Small intestine (tissue), 7 donors: ENCODE measurements around the gene SS18. TPM values are rescaled to one million over a fixed set of nuclear protein-coding genes. Genes with fewer than 3 reads are reported as not detected.

Source experiments
- DNase-seq, 2 donors: peaks; one replicate each; pipeline versions ENCODE4 v3.0.0 to v3.0.0-alpha.2; 2013
- FAIRE-seq: peaks from 2 replicates; lab custom pipeline; 2012; peaks lifted over from hg19 to GRCh38; lab: Jason Lieb, UNC
- H3K27ac ChIP-seq, 3 donors: one replicate each; pipeline ENCODE4 v1.5.1; 2013; ENCODE audit warnings: low read length in 2 of 3, mild to moderate bottlenecking in 2 of 3, control low read depth in 1 of 3, inconsistent platforms in 1 of 3, low read depth in 1 of 3, moderate library complexity in 1 of 3
- H3K27me3 ChIP-seq, 3 donors: one replicate each; pipeline ENCODE4 v1.6.1; 2013; ENCODE audit warnings: low read length in 3 of 3, inconsistent platforms in 1 of 3; ENCODE audit not compliant: control insufficient read depth in 3 of 3, insufficient read depth in 3 of 3
- H3K36me3 ChIP-seq, 3 donors: one replicate each; pipeline ENCODE4 v1.6.1; 2013; ENCODE audit warnings: low read length in 3 of 3, inconsistent platforms in 1 of 3, low read depth in 1 of 3, mild to moderate bottlenecking in 1 of 3, moderate library complexity in 1 of 3; ENCODE audit not compliant: control insufficient read depth in 3 of 3, insufficient read depth in 2 of 3
- H3K4me1 ChIP-seq, 3 donors: one replicate each; pipeline ENCODE4 v1.6.1; 2013; ENCODE audit warnings: low read length in 2 of 3, inconsistent platforms in 1 of 3, low read depth in 1 of 3, mild to moderate bottlenecking in 1 of 3, moderate library complexity in 1 of 3; ENCODE audit not compliant: control insufficient read depth in 3 of 3, insufficient read depth in 2 of 3
- H3K4me3 ChIP-seq, 3 donors: one replicate each; pipeline ENCODE4 v1.5.1; 2013; ENCODE audit warnings: low read length in 3 of 3, control low read depth in 1 of 3, inconsistent platforms in 1 of 3, low read depth in 1 of 3, mild to moderate bottlenecking in 1 of 3, moderate library complexity in 1 of 3
- H3K9me3 ChIP-seq, 2 donors: one replicate each; pipeline ENCODE4 v1.6.1; 2013; ENCODE audit warnings: low read depth in 1 of 2, low read length in 1 of 2; ENCODE audit not compliant: control insufficient read depth in 2 of 2, insufficient read depth in 1 of 2
- WGBS, 3 donors: extraction: QIAGEN DNeasy Blood & Tissue Kit; methylation state at CpG; one replicate each; pipeline ENCODE4 v1.1.7; 2013; 5-methylcytosine and 5-hydroxymethylcytosine counted together
- polyA plus RNA-seq, 4 donors: library from polyadenylated mRNA; stranded (reverse) in 3 of 4; unstranded in 1 of 4; fragments of 200-250 nt in 3 of 4; fragments of 120-200 nt in 1 of 4; gene quantifications; one replicate each; pipeline versions ENCODE4 v1.2.1 to v1.2.3, GENCODE V29; 2013
- donor health status: healthy with polysubstance abuse.
- donor health status: control.
- donor health status: control.
- donor health status: Bipolar disorder and iron deficiency.
- donor health status: healthy.

The SS18 gene
- polyA plus RNA-seq, 4 donors, result 18.6 to 48.0 (median 21.6) TPM

GRCh38 chr18:26057344-26057773 is 33.1 kb downstream of the SS18 start:
- no peak overlapping the region for H3K27ac ChIP-seq
- WGBS, 3 donors, result 77 to 93% (median 83%) methylated on average over 7 of the region's 7 CpGs
- no peak for FAIRE-seq

GRCh38 chr18:26056291-26056690 is 34.1 kb downstream of the SS18 start:
- FAIRE-seq (no peak), DNase-seq (no peak)
- Histone ChIP-seq H3K9me3 (no peaks in the 10 kb centered on the region), H3K4me1 (no peaks in the 10 kb centered on the region), H3K27me3 (no peaks in the 10 kb centered on the region), H3K27ac (no peak overlapping the region), H3K36me3 (peaks cover 6 to 21% (median 12%) of the 10 kb centered on the region in 3 donors), H3K4me3 (no peak overlapping the region)
- WGBS, 3 donors, result 91 to 97% (median 97%) methylated on average over 1 of the region's 1 CpG

More at GRCh38 chr18:26057344-26057773, 33.1 kb downstream of the SS18 start:
- peaks cover 6 to 25% (median 12%) of the 10 kb centered on the region in 3 donors for H3K36me3 ChIP-seq
- no peaks in the 10 kb centered on the region for H3K27me3 ChIP-seq
- no peak overlapping the region for H3K4me3 ChIP-seq
- H3K9me3 ChIP-seq, result no peaks in the 10 kb centered on the region
- DNase-seq, result no peak
- H3K4me1 ChIP-seq, result no peaks in the 10 kb centered on the region

- H3K9me3 ChIP-seq, result no peaks in the 10 kb centered on the region
- H3K36me3 ChIP-seq, result peaks cover 4 to 20% (median 7%) of the 10 kb centered on the region in 3 donors
- no peak for DNase-seq
- FAIRE-seq, result no peak
- H3K4me3 ChIP-seq, result no peak overlapping the region
- H3K27ac ChIP-seq, result no peak overlapping the region
- H3K4me1 ChIP-seq, result no peaks in the 10 kb centered on the region
- no peaks in the 10 kb centered on the region for H3K27me3 ChIP-seq
Observed at GRCh38 chr18:26052505-26052904, 37.9 kb downstream of the SS18 start.

- FAIRE-seq, result no peak
- Histone ChIP-seq H3K9me3 (no peaks in the 10 kb centered on the region), H3K36me3 (peaks cover 0 to 18% (median 7%) of the 10 kb centered on the region in 3 donors), H3K4me3 (no peak overlapping the region), H3K4me1 (no peaks in the 10 kb centered on the region), H3K27me3 (no peaks in the 10 kb centered on the region), H3K27ac (no peak overlapping the region)
- DNase-seq, result no peak
- WGBS, 3 donors, result 56 to 83% (median 67%) methylated on average over 1 of the region's 1 CpG
Observed at GRCh38 chr18:26051843-26052242, 38.6 kb downstream of the SS18 start.

- Histone ChIP-seq H3K27ac (no peak overlapping the region), H3K4me1 (no peaks in the 10 kb centered on the region), H3K9me3 (no peaks in the 10 kb centered on the region), H3K27me3 (no peaks in the 10 kb centered on the region), H3K36me3 (peaks cover 0 to 7% (median 2%) of the 10 kb centered on the region in 3 donors), H3K4me3 (no peak overlapping the region)
- no peak for DNase-seq
- no peak for FAIRE-seq
Observed at GRCh38 chr18:26046419-26047077, 43.9 kb downstream of the SS18 start.

- Histone ChIP-seq H3K27ac (no peak overlapping the region), H3K27me3 (no peaks in the 10 kb centered on the region), H3K4me1 (no peaks in the 10 kb centered on the region), H3K4me3 (no peak overlapping the region), H3K9me3 (no peaks in the 10 kb centered on the region), H3K36me3 (peaks cover 0 to 5% (median 2%) of the 10 kb centered on the region in 3 donors)
- 98 to 99% (median 99%) methylated on average over 3 of the region's 3 CpGs for WGBS, 3 donors
- DNase-seq, result no peak
- FAIRE-seq, result no peak
Observed at GRCh38 chr18:26044807-26045206, 45.6 kb downstream of the SS18 start.

- FAIRE-seq (no peak), DNase-seq (no peak)
- 89 to 94% (median 92%) methylated on average over 1 of the region's 1 CpG for WGBS, 3 donors
Observed at GRCh38 chr18:26040051-26040656, 50.3 kb downstream of the SS18 start.

GRCh38 chr18:26039203-26039602 is 51.2 kb downstream of the SS18 start:
- no peak overlapping the region for H3K4me3 ChIP-seq
- H3K36me3 ChIP-seq, result peaks cover under 1 to 5% (median 5%) of the 10 kb centered on the region in 3 donors
- H3K27ac ChIP-seq, result no peak overlapping the region
- FAIRE-seq, result no peak
- H3K9me3 ChIP-seq, result no peaks in the 10 kb centered on the region
- no peaks in the 10 kb centered on the region for H3K27me3 ChIP-seq
- no peaks in the 10 kb centered on the region for H3K4me1 ChIP-seq
- 100% methylated on average over 1 of the region's 1 CpG for WGBS, 3 donors
- no peak for DNase-seq

More at GRCh38 chr18:26040051-26040656, 50.3 kb downstream of the SS18 start:
- Histone ChIP-seq H3K36me3 (peaks cover 0 to 5% (median 2%) of the 10 kb centered on the region in 3 donors), H3K27me3 (no peaks in the 10 kb centered on the region), H3K9me3 (no peaks in the 10 kb centered on the region), H3K27ac (no peak overlapping the region), H3K4me3 (no peak overlapping the region), H3K4me1 (no peaks in the 10 kb centered on the region)
